ENCODE results near the gene PITPNC1. TPM values are rescaled to one million over a fixed set of nuclear protein-coding genes. Genes with fewer than 3 reads are reported as not detected.
A peak's percentile ranks its signal among the peaks of the same experiment; 100 is the strongest.

PITPNC1 gene
- total RNA-seq, 2 donors from 2014 or later: 79.5 to 109 TPM

DNA sequence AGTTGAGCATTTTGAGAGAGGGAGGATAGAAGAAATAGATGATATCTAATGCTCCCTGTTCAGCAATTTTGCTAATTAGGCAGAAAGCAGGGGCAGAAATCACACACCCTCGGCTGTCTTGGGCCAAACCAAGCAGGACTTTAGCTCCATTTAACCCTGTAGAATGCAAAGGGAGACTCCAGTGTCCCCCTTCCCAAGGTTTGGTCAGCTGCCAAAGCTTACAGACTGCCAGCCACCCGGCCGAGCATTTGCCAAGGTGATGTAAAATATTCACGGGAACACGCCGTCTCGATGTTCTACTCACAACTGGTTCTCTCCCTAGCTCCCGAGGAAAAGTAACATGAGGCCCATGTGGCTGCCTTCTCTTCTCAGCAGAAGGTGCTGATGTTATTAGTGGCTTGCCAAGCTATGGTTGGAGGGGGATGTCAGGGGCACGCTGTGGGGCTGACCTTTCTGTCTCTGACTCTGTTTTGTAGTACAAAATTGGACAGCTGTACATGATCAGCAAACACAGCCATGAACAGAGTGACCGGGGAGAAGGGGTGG lies 155.3 kb downstream of the PITPNC1 start:
- ATAC-seq (replicated peaks in 1 of 2) (no peak), DNase-seq (no peak)
- Mint-ChIP-seq H3K4me3 (no peak overlapping the region), H3K27me3 (ENCODE audit: low read depth) (no peaks in the 10 kb centered on the region), H3K27ac (no peak overlapping the region), H3K36me3 (ENCODE audit: insufficient read depth in 2 of 2) (peaks cover 1 to 5% of the 10 kb centered on the region in 2 donors), H3K9me3 (no peaks in the 10 kb centered on the region), H3K4me1 (ENCODE audit: low read depth) (peaks cover 17% of the 10 kb centered on the region)

DNA sequence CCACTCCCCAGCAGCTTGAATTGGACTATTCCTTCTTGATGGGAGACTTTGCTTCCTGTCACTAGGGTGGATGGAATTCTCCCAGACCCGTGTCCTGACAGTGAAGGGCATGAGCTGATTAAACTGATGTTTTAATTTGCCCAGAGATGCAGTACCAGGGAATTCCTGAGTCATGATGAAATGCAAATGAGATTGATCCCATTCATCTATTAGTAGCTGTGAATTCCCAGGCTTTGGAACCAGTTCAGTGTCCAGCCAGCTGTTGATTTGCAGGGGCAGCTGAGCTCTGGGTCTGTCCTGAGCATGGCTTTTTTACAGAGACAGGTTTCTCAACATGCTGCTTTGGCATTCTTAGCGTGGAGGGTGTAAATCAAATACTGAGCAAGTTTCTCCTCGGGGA lies 157.9 kb downstream of the PITPNC1 start:
- peaks cover 17% of the 10 kb centered on the region for H3K4me1 Mint-ChIP-seq (ENCODE audit: low read depth)
- no peak overlapping the region for H3K4me3 Mint-ChIP-seq
- no peak for DNase-seq
- H3K9me3 Mint-ChIP-seq: no peaks in the 10 kb centered on the region
- no peaks in the 10 kb centered on the region for H3K27me3 Mint-ChIP-seq (ENCODE audit: low read depth)
- no peak overlapping the region for H3K27ac Mint-ChIP-seq
- no peak for ATAC-seq (replicated peaks in 1 of 2)
- peaks cover 1 to 5% of the 10 kb centered on the region in 2 donors for H3K36me3 Mint-ChIP-seq (ENCODE audit: insufficient read depth in 2 of 2)

DNA sequence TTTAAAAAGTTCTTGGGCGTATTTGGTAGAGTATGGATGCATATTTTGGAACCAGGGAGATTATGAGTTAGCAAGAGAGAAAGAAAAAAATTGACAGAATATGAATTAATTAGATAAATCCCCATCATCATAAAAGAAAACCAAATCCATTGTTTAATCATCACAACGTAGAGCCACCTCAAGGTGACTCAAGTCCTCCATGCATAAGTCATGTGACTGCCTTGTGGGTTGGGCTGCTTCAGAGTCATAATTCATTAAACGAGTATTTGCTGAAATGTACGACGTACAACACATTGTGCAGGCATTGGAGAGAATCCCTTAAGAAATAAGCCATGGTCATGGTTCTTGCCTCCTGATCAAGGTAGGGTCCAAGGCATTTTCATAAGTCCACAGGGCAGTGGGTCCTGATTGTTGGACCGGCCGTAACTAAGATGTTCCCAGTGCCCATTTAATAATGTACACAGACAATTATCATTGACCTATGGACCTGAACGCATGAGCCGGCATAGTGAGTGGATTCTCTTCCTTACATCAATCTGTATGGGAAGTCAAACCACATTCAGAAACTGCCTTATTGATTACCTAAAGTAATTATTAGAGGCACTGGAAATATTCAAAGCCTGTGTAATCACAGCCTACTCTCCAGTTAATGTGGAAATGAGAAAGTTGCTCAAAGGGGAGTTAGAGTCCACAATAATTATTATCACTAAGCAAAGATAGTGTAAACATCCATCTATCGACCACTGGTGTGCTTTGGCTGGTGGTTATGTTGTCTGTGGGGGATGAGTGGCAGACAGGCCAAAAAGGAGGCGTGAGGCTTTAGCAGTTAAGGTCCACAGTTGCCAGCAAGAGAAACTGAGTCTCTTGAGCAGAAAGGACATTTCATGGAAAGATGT lies 165.4 kb downstream of the PITPNC1 start:
- H3K36me3 Mint-ChIP-seq (ENCODE audit: insufficient read depth in 2 of 2): no peaks in the 10 kb centered on the region
- DNase-seq: no peak
- peaks cover 11% of the 10 kb centered on the region for H3K4me1 Mint-ChIP-seq (ENCODE audit: low read depth)
- H3K9me3 Mint-ChIP-seq: no peaks in the 10 kb centered on the region
- H3K27ac Mint-ChIP-seq: no peak overlapping the region
- peak in 1 of 2 donors; percentile 45 for ATAC-seq (replicated peaks in 1 of 2)
- no peaks in the 10 kb centered on the region for H3K27me3 Mint-ChIP-seq (ENCODE audit: low read depth)
- no peak overlapping the region for H3K4me3 Mint-ChIP-seq

DNA sequence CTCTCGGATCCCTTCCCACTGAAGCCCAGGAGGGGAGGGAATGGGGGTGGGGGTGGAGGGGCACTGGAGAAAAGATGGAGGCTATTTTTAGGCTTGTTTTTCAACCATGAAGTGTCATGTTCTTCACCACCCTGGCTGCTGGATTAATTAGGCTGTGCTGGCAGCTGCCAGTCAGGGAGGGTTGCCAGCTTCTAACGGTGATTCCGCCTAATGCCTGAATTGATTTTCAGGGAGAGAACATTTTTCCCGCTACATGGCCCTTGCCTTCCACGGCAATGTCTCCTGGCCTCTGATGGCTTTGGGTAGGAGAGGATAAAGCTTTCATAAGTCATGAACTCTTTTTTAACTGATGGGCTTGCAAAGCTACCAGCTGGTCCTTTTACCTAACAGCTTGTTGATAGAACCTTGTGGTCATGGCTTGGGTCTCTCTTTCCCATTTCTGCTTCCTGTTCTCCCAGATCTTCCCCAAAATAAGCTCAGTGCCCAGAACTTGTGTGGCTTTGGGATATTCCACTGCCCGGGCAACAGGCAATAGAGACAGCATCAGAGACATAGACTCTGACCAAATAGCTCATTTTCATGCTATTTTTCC lies 167.4 kb downstream of the PITPNC1 start:
- Mint-ChIP-seq H3K27ac (peak overlapping the region; percentile 77), H3K4me3 (no peak overlapping the region), H3K4me1 (ENCODE audit: low read depth) (peaks cover 13% of the 10 kb centered on the region), H3K9me3 (no peaks in the 10 kb centered on the region), H3K36me3 (ENCODE audit: insufficient read depth in 2 of 2) (no peaks in the 10 kb centered on the region), H3K27me3 (ENCODE audit: low read depth) (no peaks in the 10 kb centered on the region)
- ATAC-seq (replicated peaks in 1 of 2) (no peak), DNase-seq (no peak)

DNA sequence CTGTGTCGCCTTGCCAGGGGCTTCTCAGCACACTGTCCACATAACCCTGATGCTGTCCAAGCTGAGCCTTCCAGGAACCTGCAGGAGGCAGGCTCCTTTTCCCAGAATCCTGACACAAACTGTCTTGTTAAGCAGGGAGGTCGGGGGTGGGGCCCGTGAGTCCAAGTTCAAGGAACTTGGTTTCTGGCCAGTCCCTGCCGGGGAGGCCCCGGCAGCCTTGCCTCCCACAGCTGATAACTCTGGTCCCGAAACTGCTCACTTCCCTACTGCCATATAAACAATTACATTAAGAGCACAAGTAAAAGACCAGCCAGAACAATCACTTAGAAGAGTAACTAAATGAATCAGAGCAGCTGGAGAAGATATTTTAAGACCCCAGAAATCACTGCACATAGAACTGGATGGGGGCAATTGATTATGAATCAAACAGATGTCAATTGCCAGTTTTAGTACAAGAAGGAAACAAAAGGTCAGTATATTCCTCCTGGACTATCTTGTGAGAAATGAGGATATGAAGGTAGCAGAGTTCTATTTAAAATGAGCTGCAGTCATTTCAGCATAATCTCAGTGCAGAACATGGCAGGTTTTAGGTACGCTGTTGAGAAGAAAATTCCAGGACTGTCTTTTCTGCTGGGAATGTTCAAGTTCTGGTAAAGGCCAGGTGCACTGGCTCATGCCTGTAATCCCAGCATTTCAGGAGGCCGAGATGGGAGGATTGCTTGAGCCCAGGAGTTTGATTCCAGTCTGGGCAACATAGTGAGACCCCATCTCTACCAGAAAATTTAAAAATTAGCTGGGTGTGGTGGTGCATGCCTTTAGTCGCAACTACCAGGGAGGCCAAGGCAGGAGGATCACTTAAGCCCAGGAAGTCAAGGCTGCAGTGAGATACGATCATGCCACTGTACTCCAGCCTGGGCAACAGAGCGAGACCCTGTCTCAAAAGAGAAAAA lies 169.8 kb downstream of the PITPNC1 start:
- Mint-ChIP-seq H3K4me3 (no peak overlapping the region), H3K4me1 (ENCODE audit: low read depth) (peaks cover 19% of the 10 kb centered on the region), H3K27me3 (ENCODE audit: low read depth) (no peaks in the 10 kb centered on the region), H3K9me3 (no peaks in the 10 kb centered on the region), H3K36me3 (ENCODE audit: insufficient read depth in 2 of 2) (no peaks in the 10 kb centered on the region), H3K27ac (peak overlapping the region; percentile 25)
- ATAC-seq (replicated peaks in 1 of 2) (no peak), DNase-seq (no peak)

DNA sequence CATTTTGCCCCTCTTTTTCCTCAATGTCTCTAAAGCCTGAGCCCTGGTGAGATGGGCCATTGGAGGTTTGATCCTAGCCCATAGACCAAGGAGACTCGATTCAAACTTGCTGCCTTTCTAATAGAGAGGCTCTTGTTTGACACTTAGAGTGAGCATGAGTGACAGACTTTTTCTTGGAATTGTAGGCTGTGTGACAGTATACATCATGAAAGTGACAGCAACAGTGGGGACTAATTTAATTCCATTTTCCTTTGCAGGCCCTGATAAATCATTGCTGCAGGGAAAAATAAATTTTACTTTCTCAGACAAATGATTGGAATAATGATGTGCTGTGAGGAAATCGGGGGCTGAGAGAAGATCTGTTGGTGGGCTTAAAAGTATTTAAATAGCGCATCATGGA lies 171.6 kb downstream of the PITPNC1 start:
- Mint-ChIP-seq H3K36me3 (ENCODE audit: insufficient read depth in 2 of 2) (no peaks in the 10 kb centered on the region), H3K4me1 (ENCODE audit: low read depth) (peaks cover 13% of the 10 kb centered on the region), H3K4me3 (no peak overlapping the region), H3K9me3 (no peaks in the 10 kb centered on the region), H3K27me3 (ENCODE audit: low read depth) (no peaks in the 10 kb centered on the region), H3K27ac (peak overlapping the region; percentile 11)
- DNase-seq (no peak), ATAC-seq (replicated peaks in 1 of 2) (no peak)

DNA sequence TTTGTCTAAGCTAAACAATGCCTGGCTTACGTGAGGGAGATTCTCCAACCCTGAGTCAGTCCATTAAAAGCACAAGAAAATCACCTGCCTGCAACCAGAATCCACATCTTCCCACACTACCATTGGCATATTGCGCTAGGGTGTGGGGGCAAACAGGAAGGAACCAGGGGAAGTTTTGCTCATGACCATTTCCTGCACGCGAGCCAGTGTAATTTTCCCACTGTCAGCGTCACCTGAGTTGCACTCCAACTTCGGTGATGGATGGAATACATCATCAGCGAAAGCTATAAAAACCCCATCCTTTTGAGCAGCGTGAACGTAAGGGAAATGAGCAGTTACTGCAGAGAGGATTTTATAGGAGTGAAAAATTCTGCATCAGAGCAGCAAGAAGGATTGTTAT lies 172.7 kb downstream of the PITPNC1 start:
- ATAC-seq (replicated peaks in 1 of 2): no peak
- no peak for DNase-seq
- Mint-ChIP-seq H3K36me3 (ENCODE audit: insufficient read depth in 2 of 2) (no peaks in the 10 kb centered on the region), H3K4me3 (no peak overlapping the region), H3K27me3 (ENCODE audit: low read depth) (no peaks in the 10 kb centered on the region), H3K27ac (no peak overlapping the region), H3K4me1 (ENCODE audit: low read depth) (peaks cover 13% of the 10 kb centered on the region), H3K9me3 (no peaks in the 10 kb centered on the region)

DNA sequence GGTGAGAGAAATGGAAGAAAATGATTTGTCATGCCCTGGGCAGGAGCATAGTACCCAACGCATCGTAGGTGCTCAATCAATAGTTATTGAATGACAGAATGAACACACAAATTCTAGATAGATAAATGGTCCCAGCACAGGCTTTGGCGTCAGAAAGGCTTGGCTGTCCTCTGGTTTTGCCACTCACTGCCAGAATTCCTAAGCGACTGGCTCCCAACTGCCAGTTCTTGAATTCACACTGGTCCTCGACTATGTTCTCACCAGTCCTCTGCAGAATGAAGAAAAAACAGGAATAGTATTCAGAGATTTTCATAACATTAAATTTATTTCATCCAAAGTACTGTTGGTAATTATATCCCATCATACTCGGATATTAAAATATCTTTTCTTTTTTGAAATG lies 177.6 kb downstream of the PITPNC1 start:
- no peak overlapping the region for H3K4me3 Mint-ChIP-seq
- DNase-seq (no peak), ATAC-seq (replicated peaks in 1 of 2) (no peak)
- peaks cover 2 to 5% of the 10 kb centered on the region in 2 donors for H3K36me3 Mint-ChIP-seq (ENCODE audit: insufficient read depth in 2 of 2)
- no peak overlapping the region for H3K27ac Mint-ChIP-seq
- H3K9me3 Mint-ChIP-seq: peaks cover 0 to 4% of the 10 kb centered on the region in 2 donors
- H3K27me3 Mint-ChIP-seq (ENCODE audit: low read depth): no peaks in the 10 kb centered on the region
- H3K4me1 Mint-ChIP-seq (ENCODE audit: low read depth): peaks cover 28% of the 10 kb centered on the region

DNA sequence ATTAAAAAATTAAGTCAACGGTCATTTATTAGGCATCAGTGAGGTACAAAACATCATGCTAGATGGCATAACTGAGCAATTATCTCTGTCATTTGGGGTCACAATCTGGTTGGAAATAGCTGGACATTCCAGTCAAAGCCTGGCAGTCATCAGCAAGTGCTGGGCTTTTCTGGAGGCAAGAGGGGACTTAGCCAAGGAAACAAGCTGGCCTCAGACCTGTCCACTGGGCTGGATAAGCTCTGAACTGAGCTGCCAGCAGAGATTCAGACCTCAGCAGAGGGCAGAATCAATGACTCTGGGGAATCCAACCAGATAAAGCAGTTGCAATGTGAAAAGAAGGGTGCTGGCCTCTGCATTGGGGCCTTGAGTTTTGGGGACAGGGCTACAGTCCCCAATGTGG lies 178.8 kb downstream of the PITPNC1 start:
- H3K4me1 Mint-ChIP-seq (ENCODE audit: low read depth): peaks cover 25% of the 10 kb centered on the region
- no peak for DNase-seq
- peaks cover 2 to 5% of the 10 kb centered on the region in 2 donors for H3K36me3 Mint-ChIP-seq (ENCODE audit: insufficient read depth in 2 of 2)
- peaks cover 0 to 4% of the 10 kb centered on the region in 2 donors for H3K9me3 Mint-ChIP-seq
- no peak for ATAC-seq (replicated peaks in 1 of 2)
- H3K4me3 Mint-ChIP-seq: no peak overlapping the region
- H3K27me3 Mint-ChIP-seq (ENCODE audit: low read depth): no peaks in the 10 kb centered on the region
- no peak overlapping the region for H3K27ac Mint-ChIP-seq

DNA sequence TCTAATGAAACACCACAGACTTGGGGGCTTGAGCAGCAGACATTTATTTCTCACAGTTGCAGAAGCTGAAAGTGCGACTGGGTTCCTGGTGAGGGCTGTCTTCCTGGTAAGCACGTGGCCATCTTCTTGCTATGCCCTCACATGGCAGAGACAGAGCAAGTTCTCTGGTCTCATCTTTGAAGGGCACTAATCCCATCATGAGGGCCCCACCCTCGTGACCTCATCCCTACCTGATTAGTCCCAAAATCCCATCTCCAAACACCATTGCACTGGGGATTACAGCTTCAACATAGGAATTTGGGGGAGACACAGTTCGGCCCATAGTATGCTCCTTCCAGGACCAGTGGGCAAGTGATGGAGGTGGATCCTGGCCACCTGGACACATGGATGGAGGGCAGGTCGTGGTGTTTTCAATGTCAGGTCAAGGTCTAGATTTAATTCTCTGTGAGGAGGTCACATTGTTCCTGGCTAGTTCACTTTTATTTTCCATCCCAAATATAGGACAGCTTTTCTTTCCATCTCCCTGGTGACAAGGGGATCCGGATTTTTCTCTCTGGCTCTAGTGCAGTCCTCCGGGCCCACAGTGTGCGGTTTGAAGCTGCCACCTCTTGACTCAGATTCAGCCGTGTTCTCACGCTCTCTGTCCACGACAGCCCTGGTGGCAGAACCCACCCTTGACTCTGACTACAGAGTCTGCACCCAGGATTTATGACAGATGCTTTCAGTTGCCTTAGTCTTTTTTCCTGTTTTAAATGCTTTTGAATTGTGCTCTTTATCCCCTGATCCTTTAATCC lies 180.2 kb downstream of the PITPNC1 start:
- DNase-seq (no peak), ATAC-seq (replicated peaks in 1 of 2) (no peak)
- no peak overlapping the region for H3K4me3 Mint-ChIP-seq
- peaks cover 2 to 5% of the 10 kb centered on the region in 2 donors for H3K36me3 Mint-ChIP-seq (ENCODE audit: insufficient read depth in 2 of 2)
- peaks cover 0 to 4% of the 10 kb centered on the region in 2 donors for H3K9me3 Mint-ChIP-seq
- H3K27ac Mint-ChIP-seq: no peak overlapping the region
- peaks cover 20% of the 10 kb centered on the region for H3K4me1 Mint-ChIP-seq (ENCODE audit: low read depth)
- no peaks in the 10 kb centered on the region for H3K27me3 Mint-ChIP-seq (ENCODE audit: low read depth)

DNA sequence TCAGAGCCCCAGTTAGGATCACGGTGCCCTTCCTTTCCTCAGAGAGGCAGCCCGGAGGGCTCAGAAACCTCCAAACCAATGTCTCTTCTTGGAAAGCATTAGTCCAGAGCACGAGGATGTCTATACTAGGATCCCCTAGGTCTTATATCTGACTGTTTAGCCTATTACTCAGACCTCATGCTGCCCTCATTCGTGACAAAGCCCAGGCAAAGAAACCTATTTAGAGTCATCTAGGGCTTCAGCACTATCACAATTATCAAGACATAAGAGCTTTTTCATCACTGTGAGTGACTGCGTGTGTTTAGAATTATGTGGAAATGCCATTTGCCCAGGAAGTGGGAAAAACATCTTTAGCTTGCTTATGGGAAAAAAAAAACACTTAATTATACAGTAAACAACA lies 180.8 kb downstream of the PITPNC1 start:
- no peak overlapping the region for H3K27ac Mint-ChIP-seq
- peaks cover 20% of the 10 kb centered on the region for H3K4me1 Mint-ChIP-seq (ENCODE audit: low read depth)
- H3K27me3 Mint-ChIP-seq (ENCODE audit: low read depth): no peaks in the 10 kb centered on the region
- H3K4me3 Mint-ChIP-seq: no peak overlapping the region
- DNase-seq (no peak), ATAC-seq (replicated peaks in 1 of 2) (peak in 1 of 2 donors; percentile 37)
- H3K9me3 Mint-ChIP-seq: peaks cover 0 to 4% of the 10 kb centered on the region in 2 donors
- peaks cover 2 to 5% of the 10 kb centered on the region in 2 donors for H3K36me3 Mint-ChIP-seq (ENCODE audit: insufficient read depth in 2 of 2)

DNA sequence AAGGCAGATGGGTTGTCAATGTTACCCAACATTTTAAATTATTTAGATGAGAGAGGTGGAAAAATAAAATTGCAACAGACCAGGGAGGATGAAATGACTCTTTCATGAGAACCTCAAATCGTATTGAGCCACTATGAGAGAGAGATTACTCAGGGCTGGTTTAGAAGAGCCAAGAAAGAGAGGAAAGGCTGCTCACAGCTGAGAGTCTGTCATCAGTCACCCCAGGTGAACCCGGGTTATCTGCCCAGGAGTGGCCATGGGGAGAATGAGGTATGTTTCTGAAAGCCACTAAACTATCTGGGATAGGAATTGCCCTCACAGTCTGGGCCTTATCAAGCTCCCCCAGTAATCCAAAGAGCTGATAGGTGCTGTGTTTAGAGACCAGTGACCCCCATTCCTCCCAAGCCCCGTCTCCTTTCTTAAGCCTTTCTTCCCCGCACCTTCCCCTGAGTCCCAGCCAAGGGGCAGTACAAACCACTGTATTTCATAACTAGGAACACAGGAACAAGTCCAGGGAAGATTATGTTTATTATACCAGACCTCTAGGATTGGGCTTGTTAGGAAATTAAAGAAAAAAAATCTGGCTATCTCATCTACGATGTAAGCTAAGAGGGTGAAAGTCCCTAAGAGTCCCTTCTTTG lies 181.8 kb downstream of the PITPNC1 start:
- Mint-ChIP-seq H3K36me3 (ENCODE audit: insufficient read depth in 2 of 2) (peaks cover 2 to 5% of the 10 kb centered on the region in 2 donors), H3K4me1 (ENCODE audit: low read depth) (peaks cover 20% of the 10 kb centered on the region), H3K9me3 (peaks cover 0 to 4% of the 10 kb centered on the region in 2 donors), H3K27ac (peak overlapping the region; percentile 85), H3K27me3 (ENCODE audit: low read depth) (no peaks in the 10 kb centered on the region), H3K4me3 (peak overlapping the region in 1 of 2 donors; percentile 16)
- ATAC-seq (replicated peaks in 1 of 2): peak; percentile 72 to 93
- DNase-seq: peak in 1 of 2 donors; percentile 22
